ENCODE measurements around the gene RAP1A.

DNA sequence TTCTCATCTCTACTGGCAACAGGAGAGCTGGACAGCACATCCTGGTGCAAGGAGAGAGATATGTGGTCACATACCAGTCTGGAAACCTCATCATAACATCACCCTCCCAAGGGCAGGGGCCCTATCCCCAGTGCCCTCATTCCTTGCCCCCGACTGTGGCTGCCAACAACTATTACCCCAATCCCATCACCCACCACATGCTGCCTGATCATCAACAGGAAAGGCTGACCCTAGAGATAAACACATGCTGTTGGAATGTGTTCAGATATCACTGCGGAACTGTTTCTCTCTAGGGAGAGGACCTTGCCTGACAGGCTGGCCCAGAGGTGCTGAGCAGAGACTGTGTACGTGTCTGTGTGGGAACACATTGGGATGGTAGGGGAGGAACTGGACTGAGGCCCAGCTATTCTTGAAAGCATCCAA lies 124.1 kb downstream of the RAP1A start:
- TF ChIP-seq, protein P1, sequence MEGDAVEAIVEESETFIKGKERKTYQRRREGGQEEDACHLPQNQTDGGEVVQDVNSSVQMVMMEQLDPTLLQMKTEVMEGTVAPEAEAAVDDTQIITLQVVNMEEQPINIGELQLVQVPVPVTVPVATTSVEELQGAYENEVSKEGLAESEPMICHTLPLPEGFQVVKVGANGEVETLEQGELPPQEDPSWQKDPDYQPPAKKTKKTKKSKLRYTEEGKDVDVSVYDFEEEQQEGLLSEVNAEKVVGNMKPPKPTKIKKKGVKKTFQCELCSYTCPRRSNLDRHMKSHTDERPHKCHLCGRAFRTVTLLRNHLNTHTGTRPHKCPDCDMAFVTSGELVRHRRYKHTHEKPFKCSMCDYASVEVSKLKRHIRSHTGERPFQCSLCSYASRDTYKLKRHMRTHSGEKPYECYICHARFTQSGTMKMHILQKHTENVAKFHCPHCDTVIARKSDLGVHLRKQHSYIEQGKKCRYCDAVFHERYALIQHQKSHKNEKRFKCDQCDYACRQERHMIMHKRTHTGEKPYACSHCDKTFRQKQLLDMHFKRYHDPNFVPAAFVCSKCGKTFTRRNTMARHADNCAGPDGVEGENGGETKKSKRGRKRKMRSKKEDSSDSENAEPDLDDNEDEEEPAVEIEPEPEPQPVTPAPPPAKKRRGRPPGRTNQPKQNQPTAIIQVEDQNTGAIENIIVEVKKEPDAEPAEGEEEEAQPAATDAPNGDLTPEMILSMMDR (IDR thresholded peaks at IDR 0.05; ENCODE audit: borderline replicate concordance, extremely low read depth, low read length, poor library complexity, severe bottlenecking) = no peak
- TF ChIP-seq EZH2 (IDR thresholded peaks at IDR 0.05; ENCODE audit: borderline replicate concordance, low read depth, low read length, severe bottlenecking) = no peak

Measured in DND-41 (cell line).